A673 (cell line): Measurements from ENCODE around the gene ATP6V1A. TPM values are rescaled to one million over a fixed set of nuclear protein-coding genes. Genes with fewer than 3 reads are reported as not detected.

Experiments used
- BruUV-seq: library from RNA; stranded (reverse); fragments of 400-500 nt; replicated peaks from 2 replicates; lab custom pipeline; 2021; lab: Mats Ljungman, UMichigan
- CTCF ChIA-PET: fragments of 300-600 bp; sonication (Branson Sonifier 250); formaldehyde crosslinking; loops from one replicate; lab custom pipeline; 2022; ENCODE audit warnings: antibody characterized with exemption; lab: Charles Lee
- POLR2A ChIA-PET: fragments of 300-600 bp; sonication (Branson Sonifier 250); formaldehyde crosslinking; loops from one replicate; lab custom pipeline; 2022; ENCODE audit warnings: antibody characterized with exemption; ENCODE audit not compliant: low non-redundant PET; lab: Charles Lee
- DNase-seq: peaks from one replicate; pipeline ENCODE4 v3.0.0-alpha.2; 2015; ENCODE audit warnings: low spot score
- H3K27ac ChIP-seq: fragments of 200-600 bp; sonication (generic); 2 replicates; pipeline ENCODE4 v1.5.1; 2016; ENCODE audit warnings: mixed run types, low read depth, mild to moderate bottlenecking, mixed read lengths, antibody characterized with exemption, low read length; ENCODE audit not compliant: poor library complexity, severe bottlenecking
- H3K27me3 ChIP-seq: fragments of 200-600 bp; sonication (generic); replicated peaks from 2 replicates; pipeline ENCODE4 v1.6.1; 2017; ENCODE audit warnings: mixed run types, low read depth, mild to moderate bottlenecking, mixed read lengths, antibody characterized with exemption, low read length; ENCODE audit not compliant: insufficient read depth, poor library complexity
- H3K36me3 ChIP-seq: fragments of 200-600 bp; sonication (generic); 2 replicates; pipeline ENCODE4 v1.6.1; 2016; ENCODE audit warnings: mixed run types, mild to moderate bottlenecking, mixed read lengths, antibody characterized with exemption, low read length; ENCODE audit not compliant: insufficient read depth, poor library complexity, severe bottlenecking
- H3K4me1 ChIP-seq: fragments of 200-600 bp; sonication (generic); 2 replicates; pipeline ENCODE4 v1.6.1; 2017; ENCODE audit warnings: mixed run types, mild to moderate bottlenecking, mixed read lengths, antibody characterized with exemption, low read length; ENCODE audit not compliant: insufficient read depth, poor library complexity, severe bottlenecking
- H3K4me3 ChIP-seq: fragments of 200-600 bp; sonication (generic); 2 replicates; pipeline ENCODE4 v1.5.1; 2016; ENCODE audit warnings: low read depth, mixed run types, mild to moderate bottlenecking, mixed read lengths, low read length; ENCODE audit not compliant: poor library complexity, severe bottlenecking
- H3K9me3 ChIP-seq: fragments of 200-600 bp; sonication (generic); 2 replicates; pipeline ENCODE4 v1.6.1; 2016; ENCODE audit warnings: mixed run types, low read depth, mild to moderate bottlenecking, mixed read lengths, antibody characterized with exemption, low read length; ENCODE audit not compliant: poor library complexity, severe bottlenecking
- CTCF ChIP-seq: fragments of 300-800, 200-600 bp; sonication (generic); conservative IDR thresholded peaks from 2 replicates; pipeline ENCODE4 v1.5.1; 2017; ENCODE audit warnings: low read depth, mild to moderate bottlenecking, antibody characterized with exemption, low read length, moderate library complexity, mixed read lengths
- EZH2 ChIP-seq: fragments of 200-600 bp; sonication (generic); IDR thresholded peaks from 2 replicates; pipeline ENCODE4 v1.6.1; 2017; ENCODE audit warnings: borderline replicate concordance, low read depth, mild to moderate bottlenecking, mixed read lengths, antibody characterized with exemption, low read length; ENCODE audit not compliant: poor library complexity, severe bottlenecking
- intact Hi-C: fragments of 100-400 bp; cut with micrococcal nuclease; formaldehyde crosslinking; loops from one replicate; pipeline ENCODE4 v1.10.0; 2022; ENCODE audit not compliant: unreplicated experiment
- total RNA-seq: library from RNA; stranded (reverse); gene quantifications from 2 replicates; pipeline ENCODE4 v1.2.3, GENCODE V29; 2021

ATP6V1A gene
- total RNA-seq, 1 experiment from 2014 or later, result 69.4 TPM

- BruUV-seq, result no TSS peak
- intact Hi-C loops, result loop anchor here (10.0 kb wide), 1 partner anchor 312 kb away; the partner anchor contains the start of genes CCDC191 and QTRT2
- Histone ChIP-seq H3K36me3 (no peaks in the 10 kb centered on the region), H3K9me3 (no peaks in the 10 kb centered on the region), H3K4me1 (peaks cover 29% of the 10 kb centered on the region), H3K4me3 (peak overlapping the region; percentile 84), H3K27ac (no peak overlapping the region), H3K27me3 (no peaks in the 10 kb centered on the region)
- ChIA-PET POLR2A (no interaction called here), CTCF (no interaction called here)
- no peak for DNase-seq
- TF ChIP-seq CTCF (no peak), EZH2 (no peak)
Measured at GRCh38 chr3:113743006-113743630, 3.7 kb upstream of the ATP6V1A start.

GRCh38 chr3:113744941-113745755 lies 1.7 kb upstream of the ATP6V1A start:
- H3K4me3 ChIP-seq, result peak overlapping the region; percentile 84
- no peaks in the 10 kb centered on the region for H3K9me3 ChIP-seq
- DNase-seq, result peak; percentile 89
- POLR2A ChIA-PET, result no interaction called here
- intact Hi-C loops, result loop anchor here (5.0 to 10.0 kb wide), 2 partner anchors 37 to 310 kb away; partner anchors contain the start of genes CCDC191 and QTRT2
- H3K36me3 ChIP-seq, result no peaks in the 10 kb centered on the region
- peaks cover 33% of the 10 kb centered on the region for H3K4me1 ChIP-seq
- H3K27me3 ChIP-seq, result no peaks in the 10 kb centered on the region
- CTCF ChIA-PET, result interaction anchor here (0.6 to 1.1 kb wide), 3 partner anchors 39 to 1921 kb away, joined by 3 to 4 read pairs (median 4); no protein-coding TSS in a partner anchor
- TSS peak; percentile 29 for BruUV-seq
- H3K27ac ChIP-seq, result peak overlapping the region; percentile 99
- TF ChIP-seq EZH2 (no peak), CTCF (peak; percentile 64)

- H3K4me3 ChIP-seq, result peak within 1 kb of the TSS; percentile 84
- no peaks in the 10 kb centered on the region for H3K9me3 ChIP-seq
- ChIA-PET CTCF (interaction anchor here (1.1 kb wide), 2 partner anchors 38 to 168 kb away, joined by 3 to 4 read pairs; no protein-coding TSS in a partner anchor), POLR2A (interaction anchor here (0.5 kb wide), 1 partner anchor 78 kb away, joined by 3 read pairs; no protein-coding TSS in a partner anchor)
- intact Hi-C loops, result loop anchor here (5.0 to 10.0 kb wide), 2 partner anchors 36 to 309 kb away; partner anchors contain the start of genes CCDC191 and QTRT2
- peak; percentile 91 for DNase-seq
- no TSS peak for BruUV-seq
- H3K27ac ChIP-seq, result peak within 1 kb of the TSS; percentile 99
- H3K36me3 ChIP-seq, result no peaks in the 10 kb centered on the region
- H3K27me3 ChIP-seq, result no peaks in the 10 kb centered on the region
- H3K4me1 ChIP-seq, result peaks cover 33% of the 10 kb centered on the region
- TF ChIP-seq EZH2, result no peak
- TF ChIP-seq CTCF, result no peak
Measured at GRCh38 chr3:113745756-113746547, 883 bp upstream of the ATP6V1A start, which contains the start of gene NAA50. NAA50 (minus strand) TSS chr3:113746249; CDS start chr3:113745949, 300 bp downstream.
